Bronchial epithelial cell (primary cell): ENCODE measurements around the gene ANO3. TPM values are rescaled to one million over a fixed set of nuclear protein-coding genes. Genes with fewer than 3 reads are reported as not detected.

Experiments
- DNase-seq: peaks from one replicate; pipeline ENCODE4 v3.0.0-alpha.2; 2010; ENCODE audit warnings: low read depth
- FAIRE-seq: peaks from 2 replicates; lab custom pipeline; 2011; peaks lifted over from hg19 to GRCh38; lab: Jason Lieb, UNC
- H3K27me3 ChIP-seq: 2 replicates; pipeline ENCODE4 v1.5.1; 2011; ENCODE audit warnings: low read length; ENCODE audit not compliant: control insufficient read depth, insufficient read depth
- H3K36me3 ChIP-seq: 2 replicates; pipeline ENCODE4 v1.5.1; 2011; ENCODE audit warnings: low read length; ENCODE audit not compliant: control insufficient read depth, insufficient read depth
- H3K4me3 ChIP-seq: 2 replicates; pipeline ENCODE4 v1.5.1; 2011; ENCODE audit warnings: mild to moderate bottlenecking, low read depth, low read length, control low read depth
- CTCF ChIP-seq: IDR thresholded peaks from 2 replicates; pipeline ENCODE4 v1.5.1; 2011; ENCODE audit warnings: mild to moderate bottlenecking, moderate library complexity, low read length, control low read depth, inconsistent platforms; ENCODE audit not compliant: insufficient read depth, severe bottlenecking
- total RNA-seq: library from RNA; depleted of rRNA; stranded (reverse); fragments of >200 nt; gene quantifications from 2 replicates; pipeline ENCODE4 v1.2.1, GENCODE V29; 2014

The ANO3 gene
- total RNA-seq, 1 donor from 2014 or later, result under 0.01 TPM

GRCh38 chr11:26706181-26706580, 374.3 kb downstream of the ANO3 start:
- Histone ChIP-seq H3K4me3 (no peak overlapping the region), H3K36me3 (no peaks in the 10 kb centered on the region), H3K27me3 (no peaks in the 10 kb centered on the region)
- TF ChIP-seq CTCF, result no peak
- no peak for DNase-seq
- FAIRE-seq, result no peak

GRCh38 chr11:26708736-26709456, 377.0 kb downstream of the ANO3 start:
- TF ChIP-seq CTCF, result no peak
- DNase-seq, result no peak
- H3K4me3 ChIP-seq, result no peak overlapping the region
- H3K27me3 ChIP-seq, result peaks cover 2% of the 10 kb centered on the region
- no peaks in the 10 kb centered on the region for H3K36me3 ChIP-seq
- no peak for FAIRE-seq

GRCh38 chr11:26710489-26710888, 378.6 kb downstream of the ANO3 start:
- FAIRE-seq (no peak), DNase-seq (no peak)
- no peak for TF ChIP-seq CTCF
- H3K4me3 ChIP-seq, result no peak overlapping the region
- H3K36me3 ChIP-seq, result no peaks in the 10 kb centered on the region
- peaks cover 2% of the 10 kb centered on the region for H3K27me3 ChIP-seq

GRCh38 chr11:26712497-26712896, 380.6 kb downstream of the ANO3 start:
- no peak for FAIRE-seq
- no peak overlapping the region for H3K4me3 ChIP-seq
- DNase-seq, result no peak
- no peak for TF ChIP-seq CTCF
- H3K27me3 ChIP-seq, result peaks cover 2% of the 10 kb centered on the region
- H3K36me3 ChIP-seq, result no peaks in the 10 kb centered on the region

Other genes with a start within 250 kb of the ANO3 start
- gene MUC15, start 240.1 kb downstream of the ANO3 start, total RNA-seq, result 0.53 and 7.3 TPM in 2 replicates